Measurements from ENCODE around the gene JPH4.

DNA sequence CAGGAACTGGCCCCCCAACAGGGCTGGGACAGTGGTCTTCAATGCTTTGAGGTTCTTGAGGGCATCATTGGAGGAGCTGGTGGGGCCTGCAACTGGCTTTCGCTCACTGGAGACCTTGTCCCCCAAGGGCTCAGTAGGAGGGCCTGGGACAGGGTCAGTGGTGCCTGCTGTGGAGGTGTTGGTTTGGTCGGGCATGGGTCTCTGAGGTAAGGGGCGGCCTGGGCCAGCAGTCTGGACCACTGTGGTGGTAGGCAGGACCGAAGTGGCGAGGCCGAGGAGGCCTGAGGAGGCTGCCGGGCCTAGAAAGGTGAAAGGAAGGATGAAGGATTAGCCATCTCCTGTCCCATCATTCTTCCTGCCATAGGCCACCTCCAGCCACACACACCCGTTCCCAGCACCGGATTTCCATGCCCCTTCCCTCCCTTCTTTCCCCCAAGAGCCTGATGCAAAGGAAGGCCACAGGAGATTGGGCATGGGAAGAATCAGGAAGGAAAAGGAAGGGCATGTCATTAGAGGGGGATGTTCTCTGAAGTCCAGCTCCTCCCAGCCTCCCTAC, 55.9 kb downstream of the JPH4 start:
- TF ChIP-seq CTCF (IDR thresholded peaks at IDR 0.05) (no peak), POLR2A (IDR thresholded peaks at IDR 0.05) (no peak)
